Loucy (cell line): ENCODE results near the gene CDH2.

Experiments used
- H2AFZ ChIP-seq: fragments of 200-600 bp; sonication (generic); 2 replicates; pipeline ENCODE4 v1.6.0; 2016; ENCODE audit warnings: antibody characterized with exemption, mild to moderate bottlenecking, low read length, moderate library complexity
- H3F3A ChIP-seq: fragments of 200-600 bp; 2 replicates; pipeline ENCODE4 v1.6.0; 2016; ENCODE audit warnings: antibody characterized with exemption, low read depth, mild to moderate bottlenecking
- H3K27me3 ChIP-seq: fragments of 200-600 bp; sonication (generic); 2 replicates; pipeline ENCODE4 v1.6.1; 2014; ENCODE audit warnings: low read length, mild to moderate bottlenecking; ENCODE audit not compliant: insufficient read depth, poor library complexity, severe bottlenecking
- H3K36me3 ChIP-seq: fragments of 200-600 bp; sonication (generic); 2 replicates; pipeline ENCODE4 v1.6.1; 2016; ENCODE audit warnings: low read length; ENCODE audit not compliant: insufficient read depth
- H3K4me1 ChIP-seq: fragments of 200-600 bp; sonication (generic); 2 replicates; pipeline ENCODE4 v1.5.1; 2014; ENCODE audit warnings: low read length, mild to moderate bottlenecking; ENCODE audit not compliant: insufficient read depth, poor library complexity, severe bottlenecking
- H3K4me2 ChIP-seq: fragments of 200-600 bp; sonication (generic); 2 replicates; pipeline ENCODE4 v1.6.0; 2014; ENCODE audit warnings: antibody characterized with exemption, low read length, low read depth, mild to moderate bottlenecking; ENCODE audit not compliant: poor library complexity, severe bottlenecking
- H3K4me3 ChIP-seq: fragments of 200-600 bp; sonication (generic); 2 replicates; pipeline ENCODE4 v1.5.1; 2014; ENCODE audit warnings: low read length, mild to moderate bottlenecking, mixed read lengths; ENCODE audit not compliant: poor library complexity, severe bottlenecking
- H3K79me2 ChIP-seq: fragments of 200-600 bp; sonication (generic); 2 replicates; pipeline ENCODE4 v1.6.1; 2014; ENCODE audit warnings: low read length; ENCODE audit not compliant: insufficient read depth
- H3K9ac ChIP-seq: fragments of 200-600 bp; sonication (generic); 2 replicates; pipeline ENCODE4 v1.6.0; 2014; ENCODE audit warnings: mild to moderate bottlenecking, low read depth, low read length, moderate library complexity; ENCODE audit not compliant: poor library complexity, severe bottlenecking
- H3K9me2 ChIP-seq: fragments of 200-600 bp; sonication (generic); replicated peaks from 2 replicates; pipeline ENCODE4 v1.6.1; 2016; ENCODE audit warnings: low read depth, low read length, mixed read lengths
- H3K9me3 ChIP-seq: fragments of 200-600 bp; sonication (generic); 2 replicates; pipeline ENCODE4 v1.6.1; 2014; ENCODE audit warnings: mild to moderate bottlenecking, antibody characterized with exemption, low read length, low read depth; ENCODE audit not compliant: insufficient read depth
- H4K20me1 ChIP-seq: fragments of 200-600 bp; sonication (generic); 2 replicates; pipeline ENCODE4 v1.6.0; 2014; ENCODE audit warnings: antibody characterized with exemption, low read length, mild to moderate bottlenecking; ENCODE audit not compliant: insufficient read depth, poor library complexity, severe bottlenecking
- EZH2phosphoT487 ChIP-seq: fragments of 200-600 bp; IDR thresholded peaks from 2 replicates; pipeline ENCODE4 v1.6.1; 2018; ENCODE audit warnings: antibody characterized with exemption, mild to moderate bottlenecking, moderate library complexity, borderline replicate concordance

The CDH2 gene

GRCh38 chr18:27901424-27902226, 275.3 kb downstream of the CDH2 start:
- Histone ChIP-seq H3K4me2 (no peak overlapping the region), H3K4me1 (no peaks in the 10 kb centered on the region), H3K9me2 (no peaks in the 10 kb centered on the region), H3K79me2 (no peaks in the 10 kb centered on the region), H3K9me3 (no peaks in the 10 kb centered on the region), H3K36me3 (no peaks in the 10 kb centered on the region), H2AFZ (no peak overlapping the region), H4K20me1 (no peaks in the 10 kb centered on the region), H3F3A (no peaks in the 10 kb centered on the region), H3K27me3 (no peaks in the 10 kb centered on the region), H3K4me3 (no peak overlapping the region), H3K9ac (no peak overlapping the region)
- TF ChIP-seq EZH2phosphoT487 = no peak
